ENCODE results near the gene EI24. TPM values are rescaled to one million over a fixed set of nuclear protein-coding genes. Genes with fewer than 3 reads are reported as not detected.

Gene EI24
- total and polyA plus RNA-seq, 2 of the 8 experiments (the other 6 are each of a cell fraction or from before 2014, with no cell fraction given): 135 to 264 TPM

DNA sequence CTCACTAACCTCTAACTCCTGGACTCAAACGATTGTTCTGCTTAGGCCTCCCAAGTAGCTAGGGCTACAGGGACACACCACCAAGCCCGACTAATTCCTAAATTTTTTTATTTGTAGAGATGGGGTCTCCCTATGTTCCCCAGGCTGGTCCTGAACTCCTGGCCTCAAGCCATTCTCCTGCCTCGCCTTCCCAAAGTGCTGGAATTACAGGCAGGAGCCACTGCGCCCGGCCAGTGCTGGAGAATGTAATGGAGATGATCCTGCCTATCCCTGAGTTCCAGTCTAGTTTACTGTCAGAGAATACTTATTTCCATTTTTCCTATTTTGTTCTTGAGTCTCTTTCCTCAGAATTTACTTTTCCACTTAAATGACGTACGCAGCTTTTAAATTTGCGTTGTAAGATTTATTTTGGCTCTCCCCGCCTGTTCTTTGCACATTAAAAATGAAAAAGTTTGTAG, 55.5 kb downstream of the EI24 start, which contains the start of gene CHEK1 (continued):
- TF ChIP-seq, protein P1, sequence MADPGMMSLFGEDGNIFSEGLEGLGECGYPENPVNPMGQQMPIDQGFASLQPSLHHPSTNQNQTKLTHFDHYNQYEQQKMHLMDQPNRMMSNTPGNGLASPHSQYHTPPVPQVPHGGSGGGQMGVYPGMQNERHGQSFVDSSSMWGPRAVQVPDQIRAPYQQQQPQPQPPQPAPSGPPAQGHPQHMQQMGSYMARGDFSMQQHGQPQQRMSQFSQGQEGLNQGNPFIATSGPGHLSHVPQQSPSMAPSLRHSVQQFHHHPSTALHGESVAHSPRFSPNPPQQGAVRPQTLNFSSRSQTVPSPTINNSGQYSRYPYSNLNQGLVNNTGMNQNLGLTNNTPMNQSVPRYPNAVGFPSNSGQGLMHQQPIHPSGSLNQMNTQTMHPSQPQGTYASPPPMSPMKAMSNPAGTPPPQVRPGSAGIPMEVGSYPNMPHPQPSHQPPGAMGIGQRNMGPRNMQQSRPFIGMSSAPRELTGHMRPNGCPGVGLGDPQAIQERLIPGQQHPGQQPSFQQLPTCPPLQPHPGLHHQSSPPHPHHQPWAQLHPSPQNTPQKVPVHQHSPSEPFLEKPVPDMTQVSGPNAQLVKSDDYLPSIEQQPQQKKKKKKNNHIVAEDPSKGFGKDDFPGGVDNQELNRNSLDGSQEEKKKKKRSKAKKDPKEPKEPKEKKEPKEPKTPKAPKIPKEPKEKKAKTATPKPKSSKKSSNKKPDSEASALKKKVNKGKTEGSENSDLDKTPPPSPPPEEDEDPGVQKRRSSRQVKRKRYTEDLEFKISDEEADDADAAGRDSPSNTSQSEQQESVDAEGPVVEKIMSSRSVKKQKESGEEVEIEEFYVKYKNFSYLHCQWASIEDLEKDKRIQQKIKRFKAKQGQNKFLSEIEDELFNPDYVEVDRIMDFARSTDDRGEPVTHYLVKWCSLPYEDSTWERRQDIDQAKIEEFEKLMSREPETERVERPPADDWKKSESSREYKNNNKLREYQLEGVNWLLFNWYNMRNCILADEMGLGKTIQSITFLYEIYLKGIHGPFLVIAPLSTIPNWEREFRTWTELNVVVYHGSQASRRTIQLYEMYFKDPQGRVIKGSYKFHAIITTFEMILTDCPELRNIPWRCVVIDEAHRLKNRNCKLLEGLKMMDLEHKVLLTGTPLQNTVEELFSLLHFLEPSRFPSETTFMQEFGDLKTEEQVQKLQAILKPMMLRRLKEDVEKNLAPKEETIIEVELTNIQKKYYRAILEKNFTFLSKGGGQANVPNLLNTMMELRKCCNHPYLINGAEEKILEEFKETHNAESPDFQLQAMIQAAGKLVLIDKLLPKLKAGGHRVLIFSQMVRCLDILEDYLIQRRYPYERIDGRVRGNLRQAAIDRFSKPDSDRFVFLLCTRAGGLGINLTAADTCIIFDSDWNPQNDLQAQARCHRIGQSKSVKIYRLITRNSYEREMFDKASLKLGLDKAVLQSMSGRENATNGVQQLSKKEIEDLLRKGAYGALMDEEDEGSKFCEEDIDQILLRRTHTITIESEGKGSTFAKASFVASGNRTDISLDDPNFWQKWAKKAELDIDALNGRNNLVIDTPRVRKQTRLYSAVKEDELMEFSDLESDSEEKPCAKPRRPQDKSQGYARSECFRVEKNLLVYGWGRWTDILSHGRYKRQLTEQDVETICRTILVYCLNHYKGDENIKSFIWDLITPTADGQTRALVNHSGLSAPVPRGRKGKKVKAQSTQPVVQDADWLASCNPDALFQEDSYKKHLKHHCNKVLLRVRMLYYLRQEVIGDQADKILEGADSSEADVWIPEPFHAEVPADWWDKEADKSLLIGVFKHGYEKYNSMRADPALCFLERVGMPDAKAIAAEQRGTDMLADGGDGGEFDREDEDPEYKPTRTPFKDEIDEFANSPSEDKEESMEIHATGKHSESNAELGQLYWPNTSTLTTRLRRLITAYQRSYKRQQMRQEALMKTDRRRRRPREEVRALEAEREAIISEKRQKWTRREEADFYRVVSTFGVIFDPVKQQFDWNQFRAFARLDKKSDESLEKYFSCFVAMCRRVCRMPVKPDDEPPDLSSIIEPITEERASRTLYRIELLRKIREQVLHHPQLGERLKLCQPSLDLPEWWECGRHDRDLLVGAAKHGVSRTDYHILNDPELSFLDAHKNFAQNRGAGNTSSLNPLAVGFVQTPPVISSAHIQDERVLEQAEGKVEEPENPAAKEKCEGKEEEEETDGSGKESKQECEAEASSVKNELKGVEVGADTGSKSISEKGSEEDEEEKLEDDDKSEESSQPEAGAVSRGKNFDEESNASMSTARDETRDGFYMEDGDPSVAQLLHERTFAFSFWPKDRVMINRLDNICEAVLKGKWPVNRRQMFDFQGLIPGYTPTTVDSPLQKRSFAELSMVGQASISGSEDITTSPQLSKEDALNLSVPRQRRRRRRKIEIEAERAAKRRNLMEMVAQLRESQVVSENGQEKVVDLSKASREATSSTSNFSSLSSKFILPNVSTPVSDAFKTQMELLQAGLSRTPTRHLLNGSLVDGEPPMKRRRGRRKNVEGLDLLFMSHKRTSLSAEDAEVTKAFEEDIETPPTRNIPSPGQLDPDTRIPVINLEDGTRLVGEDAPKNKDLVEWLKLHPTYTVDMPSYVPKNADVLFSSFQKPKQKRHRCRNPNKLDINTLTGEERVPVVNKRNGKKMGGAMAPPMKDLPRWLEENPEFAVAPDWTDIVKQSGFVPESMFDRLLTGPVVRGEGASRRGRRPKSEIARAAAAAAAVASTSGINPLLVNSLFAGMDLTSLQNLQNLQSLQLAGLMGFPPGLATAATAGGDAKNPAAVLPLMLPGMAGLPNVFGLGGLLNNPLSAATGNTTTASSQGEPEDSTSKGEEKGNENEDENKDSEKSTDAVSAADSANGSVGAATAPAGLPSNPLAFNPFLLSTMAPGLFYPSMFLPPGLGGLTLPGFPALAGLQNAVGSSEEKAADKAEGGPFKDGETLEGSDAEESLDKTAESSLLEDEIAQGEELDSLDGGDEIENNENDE (IDR thresholded peaks at IDR 0.05; ENCODE audit: insufficient replicate concordance, low read length): no peak
- TF ChIP-seq ATF3 (IDR thresholded peaks at IDR 0.05; ENCODE audit: insufficient read depth, low read depth, low read length): no peak
- no peak for TF ChIP-seq ATF2 (IDR thresholded peaks at IDR 0.05; ENCODE audit: low read length)
- TF ChIP-seq KDM4A (IDR thresholded peaks at IDR 0.05; ENCODE audit: low read depth, low read length, severe bottlenecking): no peak
- TF ChIP-seq SAP30 (IDR thresholded peaks at IDR 0.05; ENCODE audit: insufficient read depth, insufficient replicate concordance, low read length): no peak

All from H1 (cell line).